H1 (cell line): ENCODE measurements around the gene ADM2.

ENCODE experiments used
- EZH2 ChIP-seq: fragments of 200-600 bp; sonication (generic); IDR thresholded peaks from 2 replicates; pipeline ENCODE4 v1.7.1; 2012; ENCODE audit warnings: low read depth, mild to moderate bottlenecking, moderate library complexity, low read length, inconsistent platforms; ENCODE audit not compliant: severe bottlenecking
- NRF1 ChIP-seq: IDR thresholded peaks from 2 replicates; pipeline ENCODE4 v1.6.1; 2011; ENCODE audit warnings: mild to moderate bottlenecking, low read depth, low read length, improper control_type of control experiment
- TF ChIP-seq, protein P1 (sequence below), 3 experiments: IDR thresholded peaks; 1 replicate in 2 of 3; 2 replicates in 1 of 3; pipeline versions ENCODE4 v1.5.1 to v1.6.1; 2011; ENCODE audit warnings: low read length in 3 of 3, mild to moderate bottlenecking in 3 of 3, inconsistent platforms in 2 of 3, low read depth in 1 of 3, moderate library complexity in 1 of 3; ENCODE audit not compliant: insufficient read depth in 1 of 3; ENCODE audit errors: control extremely low read depth in 1 of 3

GRCh38 chr22:50525858-50526107 lies 44.4 kb downstream of the ADM2 start:
- TF ChIP-seq, protein P1, sequence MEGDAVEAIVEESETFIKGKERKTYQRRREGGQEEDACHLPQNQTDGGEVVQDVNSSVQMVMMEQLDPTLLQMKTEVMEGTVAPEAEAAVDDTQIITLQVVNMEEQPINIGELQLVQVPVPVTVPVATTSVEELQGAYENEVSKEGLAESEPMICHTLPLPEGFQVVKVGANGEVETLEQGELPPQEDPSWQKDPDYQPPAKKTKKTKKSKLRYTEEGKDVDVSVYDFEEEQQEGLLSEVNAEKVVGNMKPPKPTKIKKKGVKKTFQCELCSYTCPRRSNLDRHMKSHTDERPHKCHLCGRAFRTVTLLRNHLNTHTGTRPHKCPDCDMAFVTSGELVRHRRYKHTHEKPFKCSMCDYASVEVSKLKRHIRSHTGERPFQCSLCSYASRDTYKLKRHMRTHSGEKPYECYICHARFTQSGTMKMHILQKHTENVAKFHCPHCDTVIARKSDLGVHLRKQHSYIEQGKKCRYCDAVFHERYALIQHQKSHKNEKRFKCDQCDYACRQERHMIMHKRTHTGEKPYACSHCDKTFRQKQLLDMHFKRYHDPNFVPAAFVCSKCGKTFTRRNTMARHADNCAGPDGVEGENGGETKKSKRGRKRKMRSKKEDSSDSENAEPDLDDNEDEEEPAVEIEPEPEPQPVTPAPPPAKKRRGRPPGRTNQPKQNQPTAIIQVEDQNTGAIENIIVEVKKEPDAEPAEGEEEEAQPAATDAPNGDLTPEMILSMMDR (IDR thresholded peaks at IDR 0.05; ENCODE audit: control extremely low read depth in 1 of 3, insufficient read depth in 1 of 3, low read depth in 1 of 3, low read length in 3 of 3) = peak in 1 of 3 experiments; percentile 61; a peak in 1 of 4 replicates
- TF ChIP-seq NRF1 (no peak), EZH2 (no peak)
